H1 (cell line): ENCODE measurements around the gene IFIT2. TPM values are rescaled to one million over a fixed set of nuclear protein-coding genes. Genes with fewer than 3 reads are reported as not detected.

Experiments
- CTCF ChIA-PET: fragments of 300-600 bp; sonication (Branson Sonifier 250); formaldehyde crosslinking; loops from one replicate; lab custom pipeline; 2021; ENCODE audit not compliant: partially characterized antibody; lab: Charles Lee
- POLR2A ChIA-PET: fragments of 300-600 bp; sonication (Branson Sonifier 250); formaldehyde crosslinking; loops from one replicate; lab custom pipeline; 2021; ENCODE audit warnings: inconsistent platforms; ENCODE audit not compliant: partially characterized antibody; lab: Charles Lee
- DNase-seq, 2 experiments: peaks; one replicate each; pipeline versions ENCODE4 v3.0.0 to v3.0.0-alpha.2; 2010 to 2022; ENCODE audit warnings: low spot score in 2 of 2, low read depth in 1 of 2, mixed read lengths in 1 of 2
- FAIRE-seq: peaks from 2 replicates; lab custom pipeline; 2011; peaks lifted over from hg19 to GRCh38; lab: Jason Lieb, UNC
- H2AFZ ChIP-seq: 2 replicates; pipeline ENCODE4 v1.8.1; 2012; ENCODE audit warnings: low read length, inconsistent platforms
- H2AK5ac ChIP-seq: 2 replicates; pipeline ENCODE4 v1.6.1; 2013; ENCODE audit warnings: low read depth, low read length
- H2BK120ac ChIP-seq: replicated peaks from 2 replicates; pipeline ENCODE3; 2013; ENCODE audit warnings: low read depth, low read length, inconsistent platforms
- H2BK12ac ChIP-seq: 2 replicates; pipeline ENCODE4 v1.6.1; 2013; ENCODE audit warnings: low read depth, low read length
- H2BK15ac ChIP-seq: 2 replicates; pipeline ENCODE4 v1.6.1; 2013; ENCODE audit warnings: low read length
- H2BK20ac ChIP-seq: 2 replicates; pipeline ENCODE4 v1.6.1; 2013; ENCODE audit warnings: low read length
- H2BK5ac ChIP-seq: 2 replicates; pipeline ENCODE4 v1.6.1; 2013; ENCODE audit warnings: low read depth, low read length
- H3K14ac ChIP-seq: 2 replicates; pipeline ENCODE4 v1.6.1; 2013; ENCODE audit warnings: inconsistent platforms; ENCODE audit not compliant: insufficient read length
- H3K18ac ChIP-seq: 2 replicates; pipeline ENCODE4 v1.6.1; 2013; ENCODE audit warnings: low read length; ENCODE audit errors: extremely low read depth
- H3K23ac ChIP-seq: 2 replicates; pipeline ENCODE4 v1.6.1; 2013; ENCODE audit warnings: inconsistent platforms; ENCODE audit not compliant: insufficient read length
- H3K23me2 ChIP-seq: 2 replicates; pipeline ENCODE4 v1.6.1; 2013; ENCODE audit warnings: low read depth, low read length
- H3K27ac ChIP-seq: 2 replicates; pipeline ENCODE4 v1.6.1; 2011; ENCODE audit warnings: low read depth, low read length, inconsistent platforms
- H3K27me3 ChIP-seq, 4 experiments: replicated peaks in 1 of 4; 1 replicate in 1 of 4; 2 replicates in 3 of 4; pipeline versions ENCODE4 v1.6.1 to v1.8.1; 2011 to 2013; ENCODE audit warnings: low read length in 3 of 4, mild to moderate bottlenecking in 3 of 4, inconsistent platforms in 2 of 4, mixed read lengths in 2 of 4, moderate library complexity in 1 of 4; ENCODE audit not compliant: control insufficient read depth in 3 of 4, insufficient read depth in 3 of 4; ENCODE audit errors: extremely low read depth in 1 of 4
- H3K36me3 ChIP-seq, 4 experiments: 2 replicates each; pipeline versions ENCODE4 v1.6.1 to v1.8.1; 2011 to 2013; ENCODE audit warnings: mild to moderate bottlenecking in 4 of 4, low read length in 3 of 4, moderate library complexity in 2 of 4, control low read depth in 1 of 4, inconsistent platforms in 1 of 4; ENCODE audit not compliant: insufficient read depth in 4 of 4, control insufficient read depth in 2 of 4
- H3K4ac ChIP-seq: replicated peaks from 2 replicates; pipeline ENCODE3; 2013; ENCODE audit warnings: low read length, low read depth, mixed read lengths, inconsistent platforms; ENCODE audit not compliant: insufficient read length
- H3K4me1 ChIP-seq, 4 experiments: replicated peaks in 1 of 4; 1 replicate in 1 of 4; 2 replicates in 3 of 4; pipeline versions ENCODE4 v1.6.1 to v1.8.1; 2011 to 2013; ENCODE audit warnings: low read length in 3 of 4, inconsistent platforms in 2 of 4, mixed read lengths in 1 of 4; ENCODE audit not compliant: insufficient read depth in 4 of 4, control insufficient read depth in 3 of 4
- H3K4me2 ChIP-seq, 2 experiments: 2 replicates each; pipeline versions ENCODE4 v1.6.1 to v1.8.1; 2011 to 2013; ENCODE audit warnings: low read depth in 2 of 2, low read length in 2 of 2, control low read depth in 1 of 2, inconsistent platforms in 1 of 2, mild to moderate bottlenecking in 1 of 2; ENCODE audit not compliant: insufficient read depth in 1 of 2
- H3K4me3 ChIP-seq, 4 experiments: fragments of 200-600, 300-600 bp in 1 of 4; sonication (generic), shearing (Covaris generic), sonication (Bioruptor Twin) in 1 of 4; 2 replicates each; pipeline versions ENCODE4 v1.5.1 to v1.8.1; 2011 to 2016; ENCODE audit warnings: low read length in 4 of 4, low read depth in 3 of 4, control low read depth in 2 of 4, inconsistent platforms in 2 of 4, mild to moderate bottlenecking in 2 of 4, mixed read lengths in 1 of 4, moderate library complexity in 1 of 4; ENCODE audit not compliant: insufficient read depth in 2 of 4; ENCODE audit errors: extremely low read depth in 1 of 4
- H3K56ac ChIP-seq: replicated peaks from 2 replicates; pipeline ENCODE3; 2013; ENCODE audit warnings: low read depth, mild to moderate bottlenecking, mixed read lengths, low read length, inconsistent platforms; ENCODE audit not compliant: insufficient read length
- H3K79me1 ChIP-seq: 2 replicates; pipeline ENCODE4 v1.6.1; 2013; ENCODE audit warnings: low read depth, low read length, control low read depth
- H3K79me2 ChIP-seq, 2 experiments: 2 replicates each; pipeline versions ENCODE4 v1.6.1 to v1.8.1; 2012 to 2013; ENCODE audit warnings: low read length in 2 of 2, mild to moderate bottlenecking in 2 of 2, inconsistent platforms in 1 of 2; ENCODE audit not compliant: insufficient read depth in 2 of 2, control insufficient read depth in 1 of 2
- H3K9ac ChIP-seq, 4 experiments: replicated peaks in 1 of 4; 1 replicate in 1 of 4; 2 replicates in 3 of 4; pipeline versions ENCODE4 v1.6.1 to v1.8.1; 2011 to 2013; ENCODE audit warnings: low read depth in 3 of 4, low read length in 3 of 4, control low read depth in 2 of 4, mild to moderate bottlenecking in 2 of 4, moderate library complexity in 2 of 4, inconsistent platforms in 1 of 4; ENCODE audit errors: extremely low read depth in 1 of 4
- H3K9me3 ChIP-seq, 2 experiments: 2 replicates each; pipeline versions ENCODE4 v1.6.1 to v1.8.1; 2012 to 2013; ENCODE audit warnings: mild to moderate bottlenecking in 2 of 2, moderate library complexity in 2 of 2, control low read depth in 1 of 2, inconsistent platforms in 1 of 2, low read depth in 1 of 2, low read length in 1 of 2, mixed read lengths in 1 of 2; ENCODE audit not compliant: insufficient read depth in 2 of 2
- H4K20me1 ChIP-seq, 2 experiments: replicated peaks in 1 of 2; 2 replicates each; pipeline versions ENCODE3 to v1.8.1; 2011 to 2013; ENCODE audit warnings: inconsistent platforms in 2 of 2, low read length in 2 of 2, mild to moderate bottlenecking in 1 of 2; ENCODE audit not compliant: insufficient read depth in 2 of 2, control insufficient read depth in 1 of 2
- H4K5ac ChIP-seq: 2 replicates; pipeline ENCODE4 v1.6.1; 2013; ENCODE audit warnings: low read length, low read depth, mixed read lengths, inconsistent platforms; ENCODE audit not compliant: insufficient read length
- H4K8ac ChIP-seq: 2 replicates; pipeline ENCODE4 v1.8.0; 2013; ENCODE audit warnings: mild to moderate bottlenecking, moderate library complexity, low read length, inconsistent platforms; ENCODE audit not compliant: insufficient read depth; ENCODE audit errors: extremely low read depth
- H4K91ac ChIP-seq: replicated peaks from 2 replicates; pipeline ENCODE3; 2013; ENCODE audit warnings: low read length, mixed read lengths, inconsistent platforms; ENCODE audit not compliant: insufficient read length
- BRCA1 ChIP-seq: IDR thresholded peaks from 2 replicates; pipeline ENCODE4 v1.6.1; 2012; ENCODE audit warnings: low read depth, low read length, improper control_type of control experiment
- CBX8 ChIP-seq: fragments of 300-800, 300-1000 bp; sonication (generic); IDR thresholded peaks from 2 replicates; pipeline ENCODE4 v1.7.1; 2016; ENCODE audit warnings: low read depth, low read length, borderline replicate concordance
- CEBPB ChIP-seq: IDR thresholded peaks from 2 replicates; pipeline ENCODE4 v1.6.1; 2012; ENCODE audit warnings: low read depth, low read length
- CHD2 ChIP-seq: IDR thresholded peaks from 2 replicates; pipeline ENCODE4 v1.6.1; 2012; ENCODE audit warnings: low read length, improper control_type of control experiment
- EP300 ChIP-seq, 2 experiments: IDR thresholded peaks; 1 replicate in 1 of 2; 2 replicates in 1 of 2; pipeline ENCODE4 v1.6.1; 2011 to 2012; ENCODE audit warnings: low read depth in 2 of 2, low read length in 2 of 2, mild to moderate bottlenecking in 2 of 2, borderline replicate concordance in 1 of 2, inconsistent platforms in 1 of 2, moderate library complexity in 1 of 2
- GTF2F1 ChIP-seq: IDR thresholded peaks from 2 replicates; pipeline ENCODE4 v1.6.1; 2012; ENCODE audit warnings: low read depth, low read length, improper control_type of control experiment, borderline replicate concordance
- HDAC6 ChIP-seq: IDR thresholded peaks from one replicate; pipeline ENCODE4 v1.7.1; 2012; ENCODE audit warnings: low read depth, mild to moderate bottlenecking, inconsistent platforms, low read length, moderate library complexity
- JUN ChIP-seq: IDR thresholded peaks from 2 replicates; pipeline ENCODE4 v1.6.1; 2011; ENCODE audit warnings: low read depth, mild to moderate bottlenecking, improper control_type of control experiment, low read length
- JUND ChIP-seq: IDR thresholded peaks from 2 replicates; pipeline ENCODE4 v1.6.1; 2011; ENCODE audit warnings: mild to moderate bottlenecking, improper control_type of control experiment, low read length
- KDM4A ChIP-seq: IDR thresholded peaks from one replicate; pipeline ENCODE4 v1.7.1; 2012; ENCODE audit warnings: low read depth, mild to moderate bottlenecking, moderate library complexity, low read length, inconsistent platforms; ENCODE audit not compliant: severe bottlenecking
- NRF1 ChIP-seq: IDR thresholded peaks from 2 replicates; pipeline ENCODE4 v1.6.1; 2011; ENCODE audit warnings: mild to moderate bottlenecking, low read depth, low read length, improper control_type of control experiment
- SAP30 ChIP-seq: fragments of 300-600 bp; sonication (generic); IDR thresholded peaks from 2 replicates; pipeline ENCODE4 v1.7.1; 2012; ENCODE audit warnings: low read length, moderate library complexity, mild to moderate bottlenecking, inconsistent platforms; ENCODE audit not compliant: insufficient read depth, insufficient replicate concordance
- TCF12 ChIP-seq: IDR thresholded peaks from 2 replicates; pipeline ENCODE4 v1.6.1; 2011; ENCODE audit warnings: low read depth, mild to moderate bottlenecking, low read length
- WGBS, 2 experiments: shearing (Covaris generic) in 1 of 2; methylation state at CpG; one replicate each; pipeline versions ENCODE4 v1.1.6 to v1.1.7; 2013 to 2015; ENCODE audit warnings: low lambda C conversion rate in 2 of 2, mixed read lengths in 2 of 2, inconsistent platforms in 1 of 2, low coverage in 1 of 2, missing lambda C conversion rate in 1 of 2; ENCODE audit not compliant: insufficient replicate concordance in 2 of 2, insufficient coverage in 1 of 2, insufficient read length in 1 of 2; ENCODE audit errors: extremely low coverage in 1 of 2, missing lambda C conversion rate in 1 of 2; 5-methylcytosine and 5-hydroxymethylcytosine counted together
- polyA plus RNA-seq, 7 experiments: library from polyadenylated mRNA; depleted of rRNA in 3 of 7; stranded (reverse) in 5 of 7; unstranded in 2 of 7; fragments of >200 nt in 5 of 7; fragments of 200-250 nt in 2 of 7; gene quantifications; 1 replicate in 5 of 7; 2 replicates in 1 of 7; 4 replicates in 1 of 7; pipeline versions ENCODE4 v1.2.1 to v1.2.3, GENCODE V29; 2011 to 2013; ENCODE audit warnings: missing spikeins in 2 of 7, mixed read lengths in 2 of 7
- total RNA-seq: library from RNA; stranded (reverse); fragmentation: NEBNext Ultra II Directional; extraction: Animal tissue kit (Norgen Biotek cat#: 25700); gene quantifications from 2 replicates; pipeline ENCODE4 v1.2.1, GENCODE V29; 2021
- TF ChIP-seq, protein P1 (sequence below): IDR thresholded peaks from 2 replicates; pipeline ENCODE4 v1.6.1; 2012; ENCODE audit warnings: inconsistent platforms

The IFIT2 gene
- total and polyA plus RNA-seq, 2 of the 8 experiments (the other 6 are each of a cell fraction or from before 2014, with no cell fraction given), result 0.03 to 0.35 TPM

DNA sequence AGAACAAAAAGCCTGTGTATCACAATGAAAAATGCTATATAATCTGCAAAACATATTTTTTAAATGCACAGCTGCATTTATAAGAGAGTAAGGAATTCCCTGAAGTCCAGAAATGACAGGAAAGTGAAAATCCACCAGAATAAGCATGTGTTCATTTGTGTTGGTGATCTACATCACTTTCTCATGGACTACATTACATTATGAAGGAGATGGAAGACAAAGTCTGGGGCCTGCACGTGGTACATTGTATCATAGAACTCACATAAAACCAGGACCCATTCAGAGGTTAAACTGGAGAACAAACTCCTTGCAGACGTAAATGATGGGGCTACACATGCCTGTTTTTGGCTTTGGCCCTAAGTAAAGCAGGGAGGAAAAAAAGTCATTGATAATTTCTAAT lies 42.3 kb downstream of the IFIT2 start:
- ChIA-PET CTCF (interaction anchor here (0.9 to 1.6 kb wide), 2 partner anchors 25 to 49 kb away, joined by 4 read pairs; no protein-coding TSS in a partner anchor), POLR2A (no interaction called here)
- no peak overlapping the region for H3K14ac ChIP-seq
- no peak overlapping the region for H2BK15ac ChIP-seq
- no peaks in the 10 kb centered on the region for H3K79me1 ChIP-seq
- no peak overlapping the region for H3K4me3 ChIP-seq
- no peaks in the 10 kb centered on the region for H3K23me2 ChIP-seq
- H3K56ac ChIP-seq, result no peak overlapping the region
- no peak overlapping the region for H2AK5ac ChIP-seq
- H4K5ac ChIP-seq, result no peak overlapping the region
- no peak overlapping the region for H2BK5ac ChIP-seq
- H3K23ac ChIP-seq, result no peak overlapping the region
- H2BK20ac ChIP-seq, result no peak overlapping the region
- peaks cover 7 to 26% (median 13%) of the 10 kb centered on the region in 4 experiments; a peak in 6 of 7 replicates for H3K4me1 ChIP-seq
- no peaks in the 10 kb centered on the region for H3K9me3 ChIP-seq
- 87% methylated on average over 2 of the region's 2 CpGs; no CpG with 5 or more reads in 1 of the 2 experiments for WGBS, 2 experiments
- no peak overlapping the region for H2BK120ac ChIP-seq
- H3K4me2 ChIP-seq, result no peak overlapping the region
- H2BK12ac ChIP-seq, result no peak overlapping the region
- no peak overlapping the region for H3K18ac ChIP-seq
- H4K8ac ChIP-seq, result no peak overlapping the region
- no peaks in the 10 kb centered on the region for H4K20me1 ChIP-seq
- H2AFZ ChIP-seq, result no peak overlapping the region
- no peak overlapping the region for H4K91ac ChIP-seq
- no peak overlapping the region for H3K4ac ChIP-seq
- H3K36me3 ChIP-seq, result no peaks in the 10 kb centered on the region
- no peaks in the 10 kb centered on the region for H3K27me3 ChIP-seq
- FAIRE-seq (no peak), DNase-seq (no peak)
- no peak overlapping the region for H3K27ac ChIP-seq
- no peaks in the 10 kb centered on the region for H3K79me2 ChIP-seq
- H3K9ac ChIP-seq, result no peak overlapping the region
- TF ChIP-seq JUN (no peak), KDM4A (no peak), TCF12 (no peak), CEBPB (no peak), BRCA1 (no peak), CBX8 (no peak), CHD2 (no peak), GTF2F1 (no peak), NRF1 (no peak), HDAC6 (no peak), EP300 (IDR thresholded peaks at IDR 0.05; ENCODE audit: borderline replicate concordance in 1 of 2, low read depth in 2 of 2, low read length in 2 of 2) (no peak), SAP30 (no peak), JUND (no peak)
- TF ChIP-seq, protein P1, sequence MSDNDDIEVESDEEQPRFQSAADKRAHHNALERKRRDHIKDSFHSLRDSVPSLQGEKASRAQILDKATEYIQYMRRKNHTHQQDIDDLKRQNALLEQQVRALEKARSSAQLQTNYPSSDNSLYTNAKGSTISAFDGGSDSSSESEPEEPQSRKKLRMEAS, result no peak
